SK-N-SH treated with all-trans-retinoic acid at 6 μM for 48 hours (cell line): ENCODE measurements around the gene TRMO.
"Not testable (repeated sequence)": the region's sequence is repeated elsewhere in the genome, so short reads cannot be mapped to it uniquely, and the experiment has no call there.

Source experiments
- ATAC-seq: fragments of 200-7000 bp; cut with Tn5 transposase; 3 replicates; pipeline ENCODE4 v1.9.1; 2020; ENCODE audit warnings: mild to moderate bottlenecking, moderate library complexity
- ARNTL ChIP-seq: fragments of 450-650 bp; formaldehyde crosslinking; IDR thresholded peaks from 2 replicates; pipeline ENCODE4 v1.5.0; 2020; ENCODE audit warnings: low read depth, mild to moderate bottlenecking, moderate library complexity, borderline replicate concordance
- BACH2 ChIP-seq: fragments of 250-450 bp; sonication (Bioruptor Pico); IDR thresholded peaks from 2 replicates; pipeline ENCODE4 v1.9.0; 2021; ENCODE audit warnings: mild to moderate bottlenecking, borderline replicate concordance
- CREB5 ChIP-seq: fragments of 250-450 bp; sonication (Bioruptor Pico); IDR thresholded peaks from 2 replicates; pipeline ENCODE4 v1.5.1; 2020; ENCODE audit warnings: low read depth, mild to moderate bottlenecking, moderate library complexity
- CSDC2 ChIP-seq: fragments of 250-450 bp; sonication (Bioruptor Pico); IDR thresholded peaks from 2 replicates; pipeline ENCODE4 v1.5.0; 2020; ENCODE audit warnings: mild to moderate bottlenecking, moderate library complexity
- CSRNP3 ChIP-seq: fragments of 250-450 bp; sonication (Bioruptor Pico); IDR thresholded peaks from 2 replicates; pipeline ENCODE4 v1.5.1; 2021; ENCODE audit warnings: mild to moderate bottlenecking, moderate library complexity
- ESRRG ChIP-seq: fragments of 250-450 bp; sonication (Bioruptor Pico); IDR thresholded peaks from 2 replicates; pipeline ENCODE4 v1.6.1; 2021; ENCODE audit warnings: mild to moderate bottlenecking
- GLIS3 ChIP-seq: fragments of 250-450 bp; sonication (Bioruptor Pico); IDR thresholded peaks from 2 replicates; pipeline ENCODE4 v1.5.0; 2020; ENCODE audit warnings: mild to moderate bottlenecking, moderate library complexity
- OSR1 ChIP-seq: fragments of 250-450 bp; sonication (Bioruptor Pico); IDR thresholded peaks from 2 replicates; pipeline ENCODE4 v1.8.0; 2022; ENCODE audit warnings: moderate library complexity, mild to moderate bottlenecking, inconsistent platforms
- PATZ1 ChIP-seq: fragments of 250-450 bp; sonication (Bioruptor Pico); IDR thresholded peaks from 2 replicates; pipeline ENCODE4 v1.8.0; 2020; ENCODE audit warnings: mild to moderate bottlenecking, moderate library complexity, borderline replicate concordance
- POU6F1 ChIP-seq: fragments of 250-450 bp; sonication (Bioruptor Pico); IDR thresholded peaks from 2 replicates; pipeline ENCODE4 v1.8.0; 2021; ENCODE audit warnings: low read depth, mild to moderate bottlenecking, moderate library complexity, borderline replicate concordance
- RARB ChIP-seq: fragments of 250-450 bp; sonication (Bioruptor Pico); IDR thresholded peaks from 2 replicates; pipeline ENCODE4 v1.8.0; 2021; ENCODE audit warnings: mild to moderate bottlenecking, moderate library complexity
- SNAI2 ChIP-seq: fragments of 250-450 bp; sonication (Bioruptor Pico); IDR thresholded peaks from 2 replicates; pipeline ENCODE4 v1.5.0; 2020; ENCODE audit warnings: mild to moderate bottlenecking, moderate library complexity
- TOX ChIP-seq: fragments of 250-450 bp; sonication (Bioruptor Pico); IDR thresholded peaks from 2 replicates; pipeline ENCODE4 v1.8.0; 2021; ENCODE audit warnings: mild to moderate bottlenecking, moderate library complexity, borderline replicate concordance
- TSHZ2 ChIP-seq: fragments of 250-450 bp; sonication (Bioruptor Pico); IDR thresholded peaks from 2 replicates; pipeline ENCODE4 v1.5.0; 2020; ENCODE audit warnings: mild to moderate bottlenecking, moderate library complexity
- ZC3H10 ChIP-seq: fragments of 250-450 bp; sonication (Bioruptor Pico); IDR thresholded peaks from 2 replicates; pipeline ENCODE4 v1.5.1; 2021; ENCODE audit warnings: mild to moderate bottlenecking, moderate library complexity
- ZFP3 ChIP-seq: fragments of 250-450 bp; sonication (Bioruptor Pico); IDR thresholded peaks from 2 replicates; pipeline ENCODE4 v1.5.0; 2020; ENCODE audit warnings: mild to moderate bottlenecking, moderate library complexity
- ZNF565 ChIP-seq: fragments of 450-650 bp; formaldehyde crosslinking; conservative IDR thresholded peaks from 2 replicates; pipeline ENCODE4 v1.5.0; 2020; ENCODE audit warnings: low read depth, mild to moderate bottlenecking, moderate library complexity
- ZNF70 ChIP-seq: fragments of 450-650 bp; formaldehyde crosslinking; IDR thresholded peaks from 2 replicates; pipeline ENCODE4 v1.5.0; 2020; ENCODE audit warnings: mild to moderate bottlenecking, moderate library complexity
- ZNF8 ChIP-seq: fragments of 450-650 bp; formaldehyde crosslinking; IDR thresholded peaks from 2 replicates; pipeline ENCODE4 v1.5.0; 2020; ENCODE audit warnings: mild to moderate bottlenecking, moderate library complexity

Gene TRMO

GRCh38 chr9:97950873-97951272 lies 28.6 kb upstream of the TRMO start:
- not testable (repeated sequence) for ATAC-seq

- not testable (repeated sequence) for ATAC-seq
Observed at GRCh38 chr9:97947094-97947493, 24.8 kb upstream of the TRMO start.

GRCh38 chr9:97945470-97945869 lies 23.2 kb upstream of the TRMO start:
- not testable (repeated sequence) for ATAC-seq
- peak; percentile 44; the same call in 1 of the 2 replicates for TF ChIP-seq ZNF8
- TF ChIP-seq, all 23 proteins: peak for 1; not testable (repeated sequence) for 22

GRCh38 chr9:97944612-97945011 lies 22.3 kb upstream of the TRMO start:
- no peak for ATAC-seq
- no peak for TF ChIP-seq TOX (CRISPR knock-in tag)
- no peak for TF ChIP-seq CSRNP3
- TF ChIP-seq OSR1, result no peak
- TF ChIP-seq PATZ1 (CRISPR knock-in tag), result no peak
- TF ChIP-seq SNAI2 (CRISPR knock-in tag), result no peak
- TF ChIP-seq ZC3H10 (CRISPR knock-in tag), result no peak
- TF ChIP-seq ZNF70 (CRISPR knock-in tag), result no peak
- no peak for TF ChIP-seq TSHZ2 (CRISPR knock-in tag)
- no peak for TF ChIP-seq ESRRG (CRISPR knock-in tag)
- TF ChIP-seq ZNF565, result no peak
- no peak for TF ChIP-seq ARNTL (CRISPR knock-in tag)
- TF ChIP-seq ZNF8, result no peak
- TF ChIP-seq GLIS3 (CRISPR knock-in tag), result no peak
- TF ChIP-seq BACH2 (CRISPR knock-in tag), result no peak
- TF ChIP-seq ZFP3 (CRISPR knock-in tag), result no peak
- no peak for TF ChIP-seq CSDC2 (CRISPR knock-in tag)
- no peak for TF ChIP-seq POU6F1 (CRISPR knock-in tag)
- no peak for TF ChIP-seq CREB5

- TF ChIP-seq TOX (CRISPR knock-in tag), result no peak
- TF ChIP-seq ESRRG (CRISPR knock-in tag), result no peak
- TF ChIP-seq CSDC2 (CRISPR knock-in tag), result no peak
- no peak for TF ChIP-seq CSRNP3
- TF ChIP-seq RARB (CRISPR knock-in tag), result no peak
- no peak for TF ChIP-seq ZFP3 (CRISPR knock-in tag)
- no peak for TF ChIP-seq POU6F1 (CRISPR knock-in tag)
- no peak for TF ChIP-seq ZNF70 (CRISPR knock-in tag)
- TF ChIP-seq ARNTL (CRISPR knock-in tag), result no peak
- TF ChIP-seq ZNF8, result no peak
- no peak for ATAC-seq
Observed at GRCh38 chr9:97943308-97943855, 21.1 kb upstream of the TRMO start.
